ACHN (cell line): Measurements from ENCODE around the gene LRRC8A.
"Not testable (repeated sequence)": the region's sequence is repeated elsewhere in the genome, so short reads cannot be mapped to it uniquely, and the experiment has no call there.

ENCODE experiments used
- DNase-seq: peaks from one replicate; pipeline ENCODE4 v3.0.0-alpha.2; 2015
- in situ Hi-C: cut with HindIII; loops from 2 replicates; pipeline ENCODE4 v1.10.0; 2017; ENCODE audit warnings: low sequenced_read_pairs, low pct_ligation_motif_present, low pct_unique_long_range_greater_than_20kb

LRRC8A gene

GRCh38 chr9:128881884-128882676 is at the start of gene LRRC8A, which contains the start of gene KYAT1:
Gene LRRC8A, plus strand, starts transcription at chr9:128882133. Its CDS starts 25,032 bp downstream, at chr9:128907165.
Gene KYAT1, minus strand, starts transcription at chr9:128881950. Its CDS starts 36,545 bp downstream, at chr9:128845405.
- peak; percentile 95 for DNase-seq
- in situ Hi-C loops: no loop called here

DNA sequence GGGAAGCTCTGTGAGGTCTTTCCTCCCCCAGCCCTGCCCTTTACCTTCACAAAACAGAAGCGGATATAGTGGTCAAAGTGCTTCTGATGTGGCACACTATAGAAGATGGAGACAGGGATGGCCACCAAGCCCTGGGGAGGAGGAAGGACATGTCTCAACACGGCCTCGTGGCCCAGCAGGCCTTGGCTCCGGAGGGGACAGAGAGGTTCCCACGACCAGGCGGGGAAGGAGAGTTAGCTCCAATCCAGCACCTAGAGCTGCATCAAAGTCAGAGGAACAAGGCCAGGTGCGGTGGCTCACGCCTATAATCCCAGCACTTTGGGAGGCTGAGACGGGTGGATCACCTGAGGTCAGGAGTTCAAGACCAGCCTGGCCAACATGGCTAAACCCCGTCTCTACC is 48.2 kb upstream of the LRRC8A start:
- DNase-seq: no peak
- in situ Hi-C loops: no loop called here

GRCh38 chr9:128835246-128836210 is 46.4 kb upstream of the LRRC8A start:
- in situ Hi-C loops: no loop called here
- no peak for DNase-seq

DNA sequence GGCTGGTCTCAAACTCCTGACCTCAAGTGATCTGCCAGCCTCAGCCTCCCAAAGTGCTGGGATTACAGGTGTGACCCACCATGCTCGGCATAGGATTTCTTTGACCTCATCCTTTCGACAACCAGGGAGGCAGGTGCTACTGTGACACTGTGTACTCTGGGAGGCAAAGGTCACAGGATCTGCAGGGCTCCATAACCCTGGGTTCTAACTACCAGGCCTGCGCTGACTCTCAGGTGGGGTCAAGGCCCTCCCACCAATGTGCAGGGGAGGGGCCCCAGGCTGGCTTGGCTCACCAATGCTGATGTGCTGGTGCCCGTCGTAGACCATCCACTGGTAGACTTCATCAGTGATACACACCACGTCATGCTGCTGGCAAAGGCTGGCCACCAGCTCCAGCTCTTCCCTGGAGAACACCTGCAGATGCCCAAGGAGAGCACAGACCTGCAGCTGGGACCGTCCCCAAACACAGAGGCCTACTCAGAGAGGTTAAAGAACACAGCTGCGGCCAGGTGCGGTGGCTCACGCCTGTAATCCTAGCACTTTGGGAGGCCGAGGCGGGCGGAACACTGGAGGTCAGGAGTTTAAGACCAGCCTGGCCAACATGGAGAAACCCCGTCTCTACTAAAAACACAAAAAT is 45.3 kb upstream of the LRRC8A start:
- in situ Hi-C loops: no loop called here
- DNase-seq: no peak

DNA sequence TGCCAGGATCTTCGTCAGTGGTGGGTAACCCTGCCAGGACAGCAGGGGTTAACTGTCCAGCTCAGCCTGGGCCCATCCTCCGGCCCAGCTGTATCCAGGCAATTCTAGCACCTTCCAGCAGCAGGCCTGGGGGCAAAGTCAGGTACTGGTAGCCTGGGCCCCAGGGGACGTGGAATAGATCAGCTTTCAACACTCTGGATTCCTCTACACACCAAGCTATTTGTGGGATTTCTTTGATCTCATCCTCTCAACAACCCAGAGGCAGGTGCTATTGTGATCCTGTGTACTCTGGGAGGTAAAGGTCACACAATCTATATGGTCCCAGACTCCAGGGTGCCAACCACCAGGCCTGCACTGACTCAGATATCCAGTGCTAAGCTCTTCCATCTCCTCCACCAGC is 43.6 kb upstream of the LRRC8A start:
- in situ Hi-C loops: no loop called here
- DNase-seq: no peak

DNA sequence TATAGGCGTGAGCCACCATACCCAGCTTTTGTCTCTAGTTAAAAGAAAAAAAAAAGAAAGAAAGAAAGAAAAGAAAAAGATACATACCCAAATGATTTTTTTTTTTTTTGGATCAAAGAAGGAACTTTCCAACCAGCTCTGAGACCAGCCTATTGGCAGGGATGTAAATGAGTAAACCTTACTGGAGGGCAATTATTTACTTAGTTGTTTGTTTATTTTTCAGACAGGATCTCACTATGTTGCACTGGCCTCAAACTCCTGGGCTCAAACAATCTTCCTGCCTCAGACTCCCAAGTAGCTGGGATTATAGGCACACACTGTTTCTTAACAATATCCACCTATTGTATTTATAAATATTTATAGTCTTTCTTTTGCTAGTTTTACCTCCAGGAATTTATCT is 41.4 kb upstream of the LRRC8A start:
- in situ Hi-C loops: no loop called here
- no peak for DNase-seq

- in situ Hi-C loops: no loop called here
- DNase-seq: no peak
These were observed 40.0 kb upstream of the LRRC8A start for GRCh38 chr9:128841694-128842492.

DNA sequence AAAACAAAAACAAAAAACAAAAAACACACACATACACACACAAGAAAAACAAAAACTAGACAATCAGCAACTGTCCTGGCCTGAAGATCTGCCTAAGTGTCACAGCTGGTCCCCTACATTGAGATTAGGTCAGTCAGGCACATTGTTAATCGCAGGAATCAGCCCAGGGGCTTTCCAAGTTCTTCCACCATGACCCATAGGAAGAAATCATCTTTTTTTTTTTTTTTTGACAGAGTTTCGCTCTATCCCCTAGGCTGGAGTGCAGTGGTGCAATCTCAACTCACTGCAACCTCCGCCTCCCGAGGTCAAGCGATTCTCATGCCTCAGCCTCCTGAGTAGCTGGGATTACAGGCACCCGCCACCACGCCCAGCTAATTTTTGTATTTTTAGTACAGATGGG is 38.8 kb upstream of the LRRC8A start:
- DNase-seq, in situ Hi-C loops: not testable (repeated sequence)

- DNase-seq: no peak
These were observed 36.6 kb upstream of the LRRC8A start for GRCh38 chr9:128845186-128845931.

DNA sequence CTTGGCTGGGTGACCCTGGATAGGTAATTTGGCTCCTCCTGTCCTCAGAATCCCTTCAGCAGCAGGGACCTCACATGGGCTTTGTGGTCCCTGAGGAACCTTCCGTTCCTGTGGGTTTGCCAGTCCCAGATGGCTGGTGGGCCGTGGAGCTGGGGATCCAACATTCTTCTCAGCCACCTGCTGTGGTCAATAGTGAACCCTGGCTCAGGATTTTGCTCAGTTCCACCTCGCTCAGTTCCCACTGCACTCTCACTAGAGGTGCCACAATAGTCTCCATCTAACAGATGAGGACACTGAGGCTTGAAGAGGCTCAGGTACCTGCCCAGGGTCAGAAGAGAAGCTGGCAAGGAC is 35.3 kb upstream of the LRRC8A start:
- no peak for DNase-seq
- in situ Hi-C loops: no loop called here

More at GRCh38 chr9:128845186-128845931, 36.6 kb upstream of the LRRC8A start:
- in situ Hi-C loops: no loop called here

GRCh38 chr9:128847803-128848202 is 34.1 kb upstream of the LRRC8A start:
- in situ Hi-C loops: no loop called here
- DNase-seq: no peak

DNA sequence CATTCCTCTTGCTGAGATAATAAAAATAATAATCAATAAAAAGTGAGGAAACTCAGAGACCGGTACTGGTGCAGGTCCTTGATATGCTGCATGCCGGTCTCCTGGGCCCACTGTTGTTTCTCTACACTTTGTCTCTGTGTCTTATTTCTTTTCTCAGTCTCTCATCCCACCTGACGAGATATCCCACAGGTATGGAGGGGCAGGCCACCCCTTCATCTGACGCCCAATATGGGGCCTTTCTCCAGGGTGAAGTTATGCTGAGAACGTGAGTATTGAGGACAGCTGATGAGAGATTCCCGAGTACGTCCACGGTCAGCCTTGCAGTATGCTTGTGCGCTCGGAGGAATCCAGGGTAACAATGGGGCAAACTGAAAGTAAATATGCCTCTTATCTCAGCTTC is 30.9 kb upstream of the LRRC8A start:
- in situ Hi-C loops, DNase-seq: not testable (repeated sequence)

- DNase-seq: peak; percentile 39
- in situ Hi-C loops: not testable (repeated sequence)
These were observed 29.9 kb upstream of the LRRC8A start for GRCh38 chr9:128851779-128852600.

DNA sequence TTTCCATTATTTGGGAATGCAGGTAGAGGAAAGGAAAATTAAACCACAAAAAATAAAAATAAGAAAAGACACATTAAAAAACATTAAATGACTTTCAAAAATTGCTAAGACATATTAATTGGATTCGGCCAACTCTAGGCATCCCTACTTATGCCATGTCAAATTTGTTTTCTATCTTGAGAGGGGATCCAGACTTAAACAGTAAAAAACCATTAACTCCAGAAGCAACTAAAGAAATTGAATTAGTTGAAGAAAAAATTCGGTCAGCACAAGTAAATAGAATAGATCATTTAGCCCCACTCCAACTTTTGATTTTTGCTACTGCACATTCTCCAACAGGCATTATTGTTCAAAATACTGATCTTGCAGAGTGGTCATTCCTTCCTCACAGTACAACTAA is 29.3 kb upstream of the LRRC8A start:
- in situ Hi-C loops: not testable (repeated sequence)

DNA sequence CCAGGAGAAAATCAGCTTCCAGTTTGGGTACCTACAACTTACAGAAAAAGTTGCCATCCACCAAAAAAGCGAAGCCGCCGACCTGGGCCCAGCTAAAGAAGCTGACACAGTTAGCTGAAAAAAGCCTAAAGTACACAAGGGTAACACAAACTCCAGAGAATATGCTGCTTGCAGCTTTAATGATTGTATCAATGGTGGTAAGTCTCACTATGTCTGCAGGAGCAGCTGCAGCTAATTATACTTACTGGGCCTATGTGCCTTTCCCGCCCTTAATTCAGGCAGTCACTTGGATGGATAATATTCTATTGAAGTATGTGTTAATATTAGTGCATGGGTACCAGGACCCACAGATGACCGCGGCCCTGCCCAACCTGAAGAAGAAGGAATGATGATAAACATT is 27.5 kb upstream of the LRRC8A start:
- in situ Hi-C loops, DNase-seq: not testable (repeated sequence)

More for the DNA sequence above, 29.3 kb upstream of the LRRC8A start:
- DNase-seq: not testable (repeated sequence)

- in situ Hi-C loops, DNase-seq: not testable (repeated sequence)
These were observed 23.5 kb upstream of the LRRC8A start for GRCh38 chr9:128858476-128858875.

- in situ Hi-C loops: no loop called here
- no peak for DNase-seq
These were observed 21.0 kb upstream of the LRRC8A start for GRCh38 chr9:128860937-128861336.
